OCI-LY1 (cell line): ENCODE measurements around the gene WDSUB1.

Experiments
- H2AFZ ChIP-seq: fragments of 200-600 bp; sonication (generic), shearing (Covaris generic); 2 replicates; pipeline ENCODE4 v1.6.0; 2014; ENCODE audit warnings: antibody characterized with exemption, mild to moderate bottlenecking, low read length
- H3F3A ChIP-seq: fragments of 200-600 bp; sonication (generic), shearing (Covaris generic); 2 replicates; pipeline ENCODE4 v1.6.0; 2014; ENCODE audit warnings: mild to moderate bottlenecking, antibody characterized with exemption, low read length, moderate library complexity; ENCODE audit not compliant: insufficient read depth
- H3K27ac ChIP-seq: fragments of 200-600 bp; sonication (generic); 2 replicates; pipeline ENCODE4 v1.5.1; 2014; ENCODE audit warnings: low read length, mixed run types, mild to moderate bottlenecking, low read depth; ENCODE audit not compliant: poor library complexity, severe bottlenecking
- H3K27me3 ChIP-seq: fragments of 200-600 bp; sonication (generic); 2 replicates; pipeline ENCODE4 v1.6.0; 2014; ENCODE audit warnings: antibody characterized with exemption, mild to moderate bottlenecking, low read length, moderate library complexity; ENCODE audit not compliant: insufficient read depth
- H3K36me3 ChIP-seq: fragments of 200-600 bp; sonication (generic); 2 replicates; pipeline ENCODE4 v1.6.1; 2014; ENCODE audit warnings: mild to moderate bottlenecking, antibody characterized with exemption, low read length, moderate library complexity, mixed read lengths; ENCODE audit not compliant: insufficient read depth
- H3K4me1 ChIP-seq: fragments of 200-600 bp; sonication (generic); 2 replicates; pipeline ENCODE4 v1.5.1; 2014; ENCODE audit warnings: mild to moderate bottlenecking, low read length, moderate library complexity; ENCODE audit not compliant: insufficient read depth, severe bottlenecking
- H3K4me2 ChIP-seq: fragments of 200-600 bp; sonication (generic), shearing (Covaris generic); 2 replicates; pipeline ENCODE4 v1.6.1; 2014; ENCODE audit warnings: low read length
- H3K4me3 ChIP-seq: fragments of 200-600 bp; sonication (generic); 2 replicates; pipeline ENCODE4 v1.5.1; 2014; ENCODE audit warnings: low read length, low read depth, mild to moderate bottlenecking, mixed read lengths; ENCODE audit not compliant: poor library complexity, severe bottlenecking
- H3K79me2 ChIP-seq: fragments of 200-600 bp; shearing (Covaris generic); 2 replicates; pipeline ENCODE4 v1.6.1; 2016; ENCODE audit warnings: mixed run types, low read length, mixed read lengths; ENCODE audit not compliant: insufficient read depth
- H3K9ac ChIP-seq: fragments of 200-600 bp; sonication (generic), shearing (Covaris generic); 2 replicates; pipeline ENCODE4 v1.6.1; 2014; ENCODE audit warnings: mild to moderate bottlenecking, low read length, mixed read lengths
- H3K9me2 ChIP-seq: fragments of 200-600 bp; sonication (generic), shearing (Covaris generic); 2 replicates; pipeline ENCODE4 v1.6.1; 2014; ENCODE audit warnings: low read depth, mild to moderate bottlenecking, low read length, mixed read lengths
- H3K9me3 ChIP-seq: fragments of 200-600 bp; shearing (Covaris generic); 2 replicates; pipeline ENCODE4 v1.6.1; 2014; ENCODE audit warnings: low read length, mixed read lengths
- H4K20me1 ChIP-seq: fragments of 200-600 bp; sonication (generic), shearing (Covaris generic); 2 replicates; pipeline ENCODE4 v1.6.0; 2016; ENCODE audit warnings: mild to moderate bottlenecking, low read length; ENCODE audit not compliant: insufficient read depth
- CTCF ChIP-seq: fragments of 200-600 bp; sonication (generic), shearing (Covaris generic); IDR thresholded peaks from 2 replicates; pipeline ENCODE4 v1.5.1; 2017; ENCODE audit warnings: mild to moderate bottlenecking, antibody characterized with exemption, low read length, moderate library complexity, mixed read lengths
- EZH2 ChIP-seq: fragments of 200-600 bp; sonication (generic), shearing (Covaris generic); IDR thresholded peaks from 2 replicates; pipeline ENCODE4 v1.8.0; 2017; ENCODE audit warnings: borderline replicate concordance, mixed run types, mild to moderate bottlenecking, antibody characterized with exemption, low read length, moderate library complexity, mixed read lengths

The WDSUB1 gene

GRCh38 chr2:159317392-159318088 lies 31.0 kb upstream of the WDSUB1 start:
- Histone ChIP-seq H3K4me2 (no peak overlapping the region), H3K4me1 (no peaks in the 10 kb centered on the region), H3K9ac (no peak overlapping the region), H3K27me3 (no peaks in the 10 kb centered on the region), H3K27ac (no peak overlapping the region), H3K4me3 (no peak overlapping the region), H3K9me2 (no peaks in the 10 kb centered on the region), H2AFZ (no peak overlapping the region), H3F3A (no peaks in the 10 kb centered on the region), H4K20me1 (no peaks in the 10 kb centered on the region), H3K9me3 (no peaks in the 10 kb centered on the region), H3K79me2 (no peaks in the 10 kb centered on the region), H3K36me3 (no peaks in the 10 kb centered on the region)
- no peak for TF ChIP-seq CTCF
- no peak for TF ChIP-seq EZH2

GRCh38 chr2:159307942-159308341 lies 21.4 kb upstream of the WDSUB1 start:
- Histone ChIP-seq H3K9me3 (no peaks in the 10 kb centered on the region), H3K9ac (no peak overlapping the region), H3K27ac (no peak overlapping the region), H3K79me2 (no peaks in the 10 kb centered on the region), H3K4me2 (no peak overlapping the region), H3K4me3 (no peak overlapping the region), H4K20me1 (no peaks in the 10 kb centered on the region), H3K36me3 (no peaks in the 10 kb centered on the region), H3K27me3 (no peaks in the 10 kb centered on the region), H2AFZ (no peak overlapping the region), H3K4me1 (no peaks in the 10 kb centered on the region), H3K9me2 (no peaks in the 10 kb centered on the region), H3F3A (no peaks in the 10 kb centered on the region)
- no peak for TF ChIP-seq EZH2
- TF ChIP-seq CTCF = no peak

GRCh38 chr2:159300586-159300985 lies 14.1 kb upstream of the WDSUB1 start:
- Histone ChIP-seq H2AFZ (no peak overlapping the region), H3K27me3 (no peaks in the 10 kb centered on the region)

More at GRCh38 chr2:159300586-159300985, 14.1 kb upstream of the WDSUB1 start:
- H3K4me1 ChIP-seq = peaks cover 4% of the 10 kb centered on the region
- H3K79me2 ChIP-seq = no peaks in the 10 kb centered on the region
- H3K36me3 ChIP-seq = no peaks in the 10 kb centered on the region
- H3F3A ChIP-seq = 0 out of 2 replicates have a peak, but pooled peaks cover 3% of the 10 kb centered on the region
- no peaks in the 10 kb centered on the region for H3K9me2 ChIP-seq
- H4K20me1 ChIP-seq = no peaks in the 10 kb centered on the region
- H3K27ac ChIP-seq = no peak overlapping the region
- no peaks in the 10 kb centered on the region for H3K9me3 ChIP-seq
- no peak overlapping the region for H3K4me2 ChIP-seq
- no peak overlapping the region for H3K4me3 ChIP-seq
- no peak for TF ChIP-seq EZH2
- no peak for TF ChIP-seq CTCF
- H3K9ac ChIP-seq = no peak overlapping the region
